HG02840 (cell line): ENCODE measurements around the gene ASAP3.

Experiments
- ATAC-seq: cut with Tn5 transposase; IDR thresholded peaks from one replicate; pipeline ENCODE4 v1.9.1; 2021; ENCODE audit warnings: mild to moderate bottlenecking, moderate library complexity, moderate number of reproducible peaks; ENCODE audit not compliant: unreplicated experiment, low FRiP score

The ASAP3 gene

GRCh38 chr1:23452011-23452411 lies 32.0 kb downstream of the ASAP3 start:
- ATAC-seq: no peak

DNA sequence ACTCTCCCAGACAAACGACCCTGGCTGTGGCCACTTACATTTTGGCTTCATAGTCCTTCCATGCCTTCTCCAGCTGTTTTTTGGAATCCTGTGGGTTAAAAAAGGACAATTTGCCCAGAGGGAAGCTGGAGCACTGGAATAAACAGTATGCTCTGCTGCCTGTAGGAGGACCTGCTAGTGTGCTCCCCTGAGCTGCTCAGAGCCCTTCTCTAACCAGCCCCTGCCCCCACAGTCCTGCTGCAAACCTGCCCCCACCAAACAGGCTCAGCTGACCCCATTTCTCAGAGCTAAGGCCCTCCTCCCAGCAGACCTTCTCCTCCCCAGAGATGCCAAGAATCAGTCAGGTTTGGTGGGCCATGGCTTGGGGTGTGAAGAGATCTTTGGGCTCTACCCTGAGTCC lies 32.5 kb downstream of the ASAP3 start:
- no peak for ATAC-seq

GRCh38 chr1:23450894-23451293 lies 33.1 kb downstream of the ASAP3 start:
- ATAC-seq: no peak

DNA sequence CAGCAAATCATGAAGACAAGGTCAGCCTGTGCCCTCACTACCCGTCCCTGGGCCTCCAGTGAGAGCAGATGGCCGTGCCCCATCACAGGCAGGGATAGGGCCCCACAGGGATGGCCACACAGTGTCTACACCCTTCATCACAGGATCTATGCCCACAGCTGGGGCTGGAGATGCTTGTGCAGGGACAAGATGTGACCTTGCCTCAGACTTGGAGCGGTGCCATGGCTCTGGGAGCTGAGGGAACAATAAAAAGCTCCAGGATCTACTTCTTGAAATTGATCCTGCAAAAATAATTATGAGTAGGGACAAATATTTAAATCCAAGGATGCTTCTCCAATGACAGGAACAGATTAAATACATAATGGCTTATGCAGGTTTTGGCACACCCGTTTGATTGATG lies 34.0 kb downstream of the ASAP3 start:
- no peak for ATAC-seq

GRCh38 chr1:23449306-23449705 lies 34.7 kb downstream of the ASAP3 start:
- ATAC-seq: no peak

DNA sequence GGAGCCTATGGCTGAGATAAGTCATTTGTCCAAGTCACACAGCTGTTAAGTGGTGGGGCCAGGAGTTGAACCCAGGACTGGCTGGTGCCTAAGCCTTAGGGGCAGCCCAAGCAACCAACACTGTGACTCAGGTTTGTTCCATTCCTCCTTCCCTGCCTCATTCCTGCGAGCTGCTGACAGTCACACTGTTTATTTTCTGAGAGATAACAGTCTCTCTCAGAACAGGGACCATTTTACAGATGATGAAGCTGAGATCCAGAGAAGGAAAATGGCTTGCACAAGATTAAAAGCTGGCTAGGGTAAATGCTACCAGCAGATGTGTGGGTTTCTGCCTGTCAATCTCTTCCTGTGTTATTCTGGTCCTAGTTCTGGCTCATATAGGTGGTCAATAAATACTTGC lies 35.1 kb downstream of the ASAP3 start:
- no peak for ATAC-seq

GRCh38 chr1:23446661-23447310 lies 37.2 kb downstream of the ASAP3 start:
- ATAC-seq: no peak

GRCh38 chr1:23444596-23445390 lies 39.2 kb downstream of the ASAP3 start:
- ATAC-seq: no peak

DNA sequence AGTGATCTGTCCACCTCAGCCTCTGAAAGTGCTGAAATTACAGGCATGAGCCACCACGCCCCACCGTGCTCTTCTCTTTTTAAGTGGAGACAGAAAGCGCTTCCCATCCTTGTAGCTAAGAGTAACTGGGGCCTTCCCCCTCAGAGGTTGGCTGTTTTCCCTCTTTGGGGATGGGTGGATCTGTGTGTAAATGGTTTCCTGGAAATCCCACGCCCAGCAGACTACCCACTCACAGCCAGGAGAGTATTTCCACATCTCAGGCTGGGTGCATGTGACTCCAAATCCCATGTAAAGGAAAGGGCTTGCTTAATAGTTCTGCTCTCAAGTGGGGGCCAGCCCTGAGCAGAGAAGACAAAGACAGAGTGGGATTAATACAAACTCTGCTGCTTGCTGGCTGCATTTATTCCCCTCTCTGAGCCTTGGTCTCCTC lies 39.9 kb downstream of the ASAP3 start:
- ATAC-seq: no peak

GRCh38 chr1:23442751-23443150 lies 41.2 kb downstream of the ASAP3 start:
- ATAC-seq: no peak

DNA sequence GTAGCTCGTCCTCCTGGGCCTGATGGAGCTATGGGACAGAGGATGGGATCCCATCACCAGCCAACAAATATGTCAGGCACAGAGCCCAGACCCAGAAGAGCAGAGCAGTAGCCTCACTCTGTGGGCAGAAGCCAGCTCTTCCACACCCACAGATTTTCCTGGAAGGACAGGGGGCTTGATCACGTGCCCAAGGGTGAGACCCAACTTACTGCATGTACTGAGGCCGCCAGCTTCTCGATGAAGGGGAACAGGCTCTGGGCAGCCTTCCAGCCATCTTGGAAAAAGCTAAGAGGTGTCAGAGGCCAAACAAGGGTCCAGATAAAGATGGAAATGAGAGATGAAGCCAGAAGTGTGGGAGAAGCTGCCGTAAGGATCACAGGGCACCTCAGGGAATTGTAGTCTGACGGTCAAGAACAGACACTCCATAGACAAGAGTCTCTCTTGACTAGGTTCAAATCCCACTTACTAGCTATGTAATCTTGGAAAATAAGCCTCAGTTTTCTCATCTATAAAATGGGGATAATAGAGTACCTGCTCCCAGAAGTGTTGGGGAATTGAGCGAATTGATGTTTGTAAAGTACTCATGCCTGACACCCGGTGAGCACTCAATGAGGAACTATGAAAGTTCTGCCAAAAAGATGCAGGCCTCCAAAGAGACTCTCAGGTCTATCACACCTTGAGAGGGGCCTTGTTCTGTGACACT lies 42.4 kb downstream of the ASAP3 start:
- ATAC-seq: no peak

- no peak for ATAC-seq
These were observed 45.4 kb downstream of the ASAP3 start for GRCh38 chr1:23438545-23438944.

DNA sequence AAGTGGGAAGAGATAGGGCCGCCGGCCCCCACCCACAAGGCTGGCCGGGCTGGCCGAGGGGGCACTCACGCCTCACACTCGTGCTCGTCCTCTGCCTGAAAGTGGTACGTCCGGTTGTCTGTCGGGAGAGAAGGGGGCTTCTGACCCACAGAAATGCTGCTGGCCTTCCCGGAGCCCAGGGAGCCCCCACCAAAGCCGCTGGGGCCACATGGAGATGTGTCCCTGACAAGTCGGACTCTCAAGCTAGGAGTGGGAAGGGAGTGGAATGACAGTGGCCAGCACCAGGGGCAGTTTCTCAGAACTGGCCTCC lies 46.7 kb downstream of the ASAP3 start:
- ATAC-seq: no peak

DNA sequence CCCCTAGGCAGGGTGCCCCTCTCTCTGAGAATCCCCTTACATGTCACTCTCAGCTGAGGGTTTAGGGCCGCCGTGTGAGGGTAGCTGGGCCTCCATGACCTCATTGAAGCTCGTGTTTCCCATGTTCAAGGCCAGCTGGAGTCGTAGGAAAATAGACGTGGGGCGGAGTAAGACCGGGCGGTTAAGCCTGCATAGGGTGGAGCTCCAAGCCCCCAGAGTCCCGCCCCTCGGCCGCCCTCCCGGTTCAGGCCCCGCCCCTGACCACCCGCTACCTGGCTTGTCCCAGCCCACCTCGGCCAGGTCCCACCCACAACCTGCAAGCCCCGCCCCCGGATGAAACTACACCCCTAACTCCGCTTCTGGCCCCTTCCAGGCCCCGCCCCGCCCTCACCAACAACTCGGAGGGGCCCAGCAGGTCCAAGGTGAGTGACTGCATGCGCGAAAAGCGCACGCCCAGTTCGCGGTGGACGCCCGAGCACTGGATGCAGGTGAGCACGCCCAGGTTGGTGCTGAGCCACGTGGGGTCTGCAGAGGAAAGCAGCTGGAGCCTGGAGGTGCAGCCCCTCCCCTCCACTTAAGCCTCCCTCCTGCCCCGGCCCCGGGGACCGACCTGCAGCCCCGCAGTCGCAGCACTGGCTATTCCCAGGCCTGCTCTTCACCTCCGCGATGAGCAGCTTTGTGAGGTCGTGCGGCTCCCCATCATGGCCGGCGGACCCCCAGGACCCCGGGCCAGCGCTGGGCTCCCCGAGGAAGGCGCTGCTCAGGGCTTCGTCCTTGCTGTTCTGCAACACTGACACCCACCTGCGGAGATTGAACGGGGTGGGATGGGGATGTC lies 47.2 kb downstream of the ASAP3 start:
- no peak for ATAC-seq

- ATAC-seq: no peak
These were observed 49.7 kb downstream of the ASAP3 start for GRCh38 chr1:23434260-23434775.

GRCh38 chr1:23433122-23433521 lies 50.9 kb downstream of the ASAP3 start:
- ATAC-seq: no peak

DNA sequence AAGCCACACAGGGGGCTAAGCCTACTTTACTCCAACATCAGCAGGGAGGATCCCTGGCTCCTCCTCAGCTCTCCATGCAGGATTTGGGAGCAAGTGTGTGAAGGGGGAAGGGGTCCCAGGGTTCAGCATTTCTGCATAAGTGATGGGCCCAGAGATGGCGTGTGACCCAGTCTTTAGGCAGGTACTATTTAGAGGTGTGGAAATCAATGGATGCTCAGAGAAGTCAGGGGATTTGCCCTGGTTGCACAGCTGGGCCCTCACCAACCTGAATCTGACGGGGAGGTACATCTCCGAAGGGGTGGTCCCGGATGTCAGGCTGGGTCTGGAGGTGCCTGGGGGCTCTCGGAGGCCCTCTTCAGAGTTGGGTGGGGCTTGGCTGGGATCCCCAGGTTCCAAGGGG lies 52.5 kb downstream of the ASAP3 start:
- no peak for ATAC-seq

GRCh38 chr1:23430803-23431202 lies 53.2 kb downstream of the ASAP3 start:
- no peak for ATAC-seq

DNA sequence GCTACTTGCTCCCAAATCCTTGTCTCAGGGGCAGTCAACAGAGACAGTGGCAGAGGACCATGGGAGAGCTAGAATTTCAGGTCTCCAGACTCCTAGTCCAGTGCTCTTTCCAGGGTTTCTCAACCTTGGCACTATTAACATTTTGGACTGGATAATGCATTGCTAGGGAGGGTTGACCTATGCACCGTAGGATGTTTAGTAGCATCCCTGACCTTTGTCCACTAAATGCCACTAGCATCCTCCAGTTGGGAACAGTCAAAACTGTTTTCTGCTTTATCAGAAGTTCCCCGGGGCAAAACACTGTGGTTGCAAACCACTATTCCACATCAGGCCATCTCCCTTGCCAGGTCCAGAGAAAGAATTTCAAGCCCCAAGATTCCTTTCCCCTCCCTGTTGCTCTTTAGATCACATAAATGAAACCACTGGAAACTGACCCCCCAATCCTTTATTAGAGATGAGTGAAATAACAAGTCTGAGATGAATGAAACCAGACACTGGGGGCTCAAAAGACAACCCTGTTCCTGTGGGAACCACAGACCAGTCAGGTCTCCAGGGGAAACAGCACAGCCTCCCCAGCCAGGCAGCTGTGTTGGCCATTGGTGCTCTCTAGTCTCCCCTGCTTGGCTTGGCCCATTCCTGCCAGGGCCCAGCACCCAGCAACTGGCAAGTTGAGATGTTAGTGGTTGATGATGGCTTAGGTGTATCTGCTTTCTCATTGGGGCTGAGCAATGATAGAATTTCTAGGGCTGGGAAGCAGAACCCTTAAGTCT lies 55.7 kb downstream of the ASAP3 start:
- no peak for ATAC-seq

DNA sequence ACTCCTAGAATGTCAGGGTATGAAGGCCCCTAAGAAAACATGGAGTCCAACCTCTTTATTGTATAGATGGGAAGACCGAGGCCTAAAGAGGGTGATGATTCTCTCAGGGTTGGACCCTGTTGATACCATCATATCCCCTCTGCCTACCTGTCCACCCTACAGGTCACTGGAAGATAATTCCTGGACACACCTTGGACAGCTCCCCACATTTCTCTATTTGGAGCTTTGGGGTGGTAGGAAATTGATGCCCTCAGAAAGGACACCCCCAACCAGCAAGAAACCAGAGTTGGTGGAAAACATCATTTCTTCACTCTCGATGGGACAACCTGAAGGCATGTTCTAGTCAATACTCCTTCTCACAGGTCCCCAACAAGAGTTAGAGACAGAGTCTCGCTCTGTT lies 56.4 kb downstream of the ASAP3 start:
- no peak for ATAC-seq
